Measurements from ENCODE around the gene GJD4.

Gene GJD4

DNA sequence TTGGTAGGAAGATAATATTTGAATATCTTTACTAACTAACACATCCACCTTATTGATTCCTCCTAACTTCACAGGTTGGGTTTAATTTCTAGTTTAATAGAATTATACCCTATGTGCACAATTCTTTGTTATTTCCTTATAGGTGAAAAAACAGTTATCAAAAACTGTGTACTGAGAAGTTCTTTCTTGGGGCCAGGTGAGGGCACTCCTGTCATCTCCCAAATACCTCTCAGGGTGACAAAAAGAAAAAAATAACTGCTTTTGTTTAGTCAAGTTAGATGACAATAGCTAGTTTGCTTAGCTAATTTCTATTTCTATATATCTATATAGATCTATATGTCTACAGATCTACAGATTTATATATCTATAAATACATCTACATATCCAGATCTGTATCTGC is 26.9 kb downstream of the GJD4 start:
- no peaks in the 10 kb centered on the region for H3K4me1 ChIP-seq (ENCODE audit: insufficient read depth, low read length, poor library complexity, severe bottlenecking)
- no peaks in the 10 kb centered on the region for H3K27me3 ChIP-seq (ENCODE audit: insufficient read depth, low read length, poor library complexity, severe bottlenecking)
- no peak overlapping the region for H2AFZ ChIP-seq (ENCODE audit: low read length)
- TF ChIP-seq EZH2phosphoT487 (IDR thresholded peaks at IDR 0.05; ENCODE audit: borderline replicate concordance), result no peak
- TF ChIP-seq, protein P1, sequence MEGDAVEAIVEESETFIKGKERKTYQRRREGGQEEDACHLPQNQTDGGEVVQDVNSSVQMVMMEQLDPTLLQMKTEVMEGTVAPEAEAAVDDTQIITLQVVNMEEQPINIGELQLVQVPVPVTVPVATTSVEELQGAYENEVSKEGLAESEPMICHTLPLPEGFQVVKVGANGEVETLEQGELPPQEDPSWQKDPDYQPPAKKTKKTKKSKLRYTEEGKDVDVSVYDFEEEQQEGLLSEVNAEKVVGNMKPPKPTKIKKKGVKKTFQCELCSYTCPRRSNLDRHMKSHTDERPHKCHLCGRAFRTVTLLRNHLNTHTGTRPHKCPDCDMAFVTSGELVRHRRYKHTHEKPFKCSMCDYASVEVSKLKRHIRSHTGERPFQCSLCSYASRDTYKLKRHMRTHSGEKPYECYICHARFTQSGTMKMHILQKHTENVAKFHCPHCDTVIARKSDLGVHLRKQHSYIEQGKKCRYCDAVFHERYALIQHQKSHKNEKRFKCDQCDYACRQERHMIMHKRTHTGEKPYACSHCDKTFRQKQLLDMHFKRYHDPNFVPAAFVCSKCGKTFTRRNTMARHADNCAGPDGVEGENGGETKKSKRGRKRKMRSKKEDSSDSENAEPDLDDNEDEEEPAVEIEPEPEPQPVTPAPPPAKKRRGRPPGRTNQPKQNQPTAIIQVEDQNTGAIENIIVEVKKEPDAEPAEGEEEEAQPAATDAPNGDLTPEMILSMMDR (conservative IDR thresholded peaks at IDR 0.05; ENCODE audit: low read length), result peak; percentile 35; the same call in 1 of the 2 replicates
- no peaks in the 10 kb centered on the region for H3K36me3 ChIP-seq (ENCODE audit: insufficient read depth, low read length)
- no peak overlapping the region for H3K4me3 ChIP-seq (ENCODE audit: low read length, poor library complexity, severe bottlenecking)
- no peaks in the 10 kb centered on the region for H3F3A ChIP-seq (ENCODE audit: low read depth)
- no peak overlapping the region for H3K4me2 ChIP-seq (ENCODE audit: low read depth, low read length, poor library complexity, severe bottlenecking)
- H3K9me3 ChIP-seq (ENCODE audit: insufficient read depth, low read depth, low read length), result no peaks in the 10 kb centered on the region
- no peaks in the 10 kb centered on the region for H3K79me2 ChIP-seq (ENCODE audit: insufficient read depth, low read length)
- no peaks in the 10 kb centered on the region for H3K9me2 ChIP-seq (replicated peaks; ENCODE audit: low read depth, low read length)
- H3K9ac ChIP-seq (ENCODE audit: low read depth, low read length, poor library complexity, severe bottlenecking), result no peak overlapping the region
- H4K20me1 ChIP-seq (ENCODE audit: insufficient read depth, low read length, poor library complexity, severe bottlenecking), result no peaks in the 10 kb centered on the region

DNA sequence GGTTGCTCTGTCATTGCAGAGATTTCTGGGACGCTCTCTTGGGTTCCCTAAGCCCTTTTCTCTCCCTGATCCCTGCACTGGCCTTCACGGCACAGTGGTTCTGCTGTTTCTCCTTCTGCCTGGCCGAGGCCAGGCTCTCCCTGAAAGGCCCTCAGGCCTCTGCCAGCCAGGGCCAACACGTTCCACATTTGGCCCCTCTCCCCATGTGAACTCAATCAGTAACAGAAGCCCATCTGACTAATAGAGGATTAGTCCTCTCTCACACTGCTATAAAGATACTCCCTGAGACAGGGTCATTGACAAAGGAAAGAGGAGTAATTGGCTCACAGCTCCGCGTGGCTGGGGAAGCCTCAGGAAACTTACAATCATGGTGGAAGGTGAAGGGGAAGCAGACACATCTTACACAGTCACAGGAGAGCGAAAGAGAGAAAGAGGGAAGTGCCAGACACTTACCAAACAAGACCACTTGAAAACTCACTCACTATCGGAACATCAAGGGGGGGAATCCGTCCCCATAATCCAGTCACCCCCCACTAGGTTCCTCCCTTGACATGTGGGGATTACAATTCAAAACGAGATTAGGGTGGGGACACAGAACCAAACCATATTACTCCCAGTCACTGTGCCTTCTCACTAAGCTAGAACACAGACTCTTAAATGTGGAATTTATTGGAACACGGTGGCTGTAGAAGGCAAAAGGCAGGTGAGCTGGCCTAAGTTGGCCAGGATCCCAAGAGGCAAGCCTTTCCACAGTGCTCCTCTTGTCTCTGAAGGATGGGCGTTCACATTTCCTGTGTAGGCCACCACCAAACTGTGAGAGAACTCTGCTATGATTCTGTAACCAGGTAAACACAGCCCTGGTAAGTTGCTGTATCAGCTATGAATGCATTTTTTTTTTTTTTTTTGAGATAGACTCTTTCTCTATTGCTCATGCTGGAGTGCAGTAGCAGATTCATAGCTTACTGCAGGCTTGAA is 28.2 kb downstream of the GJD4 start:
- H3K27me3 ChIP-seq (ENCODE audit: insufficient read depth, low read length, poor library complexity, severe bottlenecking), result no peaks in the 10 kb centered on the region
- no peak overlapping the region for H2AFZ ChIP-seq (ENCODE audit: low read length)
- H3F3A ChIP-seq (ENCODE audit: low read depth), result no peaks in the 10 kb centered on the region
- TF ChIP-seq, protein P1 (conservative IDR thresholded peaks at IDR 0.05; ENCODE audit: low read length), result no peak
- no peak for TF ChIP-seq EZH2phosphoT487 (IDR thresholded peaks at IDR 0.05; ENCODE audit: borderline replicate concordance)
- H3K9me2 ChIP-seq (replicated peaks; ENCODE audit: low read depth, low read length), result no peaks in the 10 kb centered on the region
- no peaks in the 10 kb centered on the region for H4K20me1 ChIP-seq (ENCODE audit: insufficient read depth, low read length, poor library complexity, severe bottlenecking)
- H3K79me2 ChIP-seq (ENCODE audit: insufficient read depth, low read length), result no peaks in the 10 kb centered on the region
- H3K4me2 ChIP-seq (ENCODE audit: low read depth, low read length, poor library complexity, severe bottlenecking), result no peak overlapping the region
- no peak overlapping the region for H3K9ac ChIP-seq (ENCODE audit: low read depth, low read length, poor library complexity, severe bottlenecking)
- H3K4me3 ChIP-seq (ENCODE audit: low read length, poor library complexity, severe bottlenecking), result no peak overlapping the region
- no peaks in the 10 kb centered on the region for H3K4me1 ChIP-seq (ENCODE audit: insufficient read depth, low read length, poor library complexity, severe bottlenecking)
- no peaks in the 10 kb centered on the region for H3K9me3 ChIP-seq (ENCODE audit: insufficient read depth, low read depth, low read length)
- H3K36me3 ChIP-seq (ENCODE audit: insufficient read depth, low read length), result no peaks in the 10 kb centered on the region

DNA sequence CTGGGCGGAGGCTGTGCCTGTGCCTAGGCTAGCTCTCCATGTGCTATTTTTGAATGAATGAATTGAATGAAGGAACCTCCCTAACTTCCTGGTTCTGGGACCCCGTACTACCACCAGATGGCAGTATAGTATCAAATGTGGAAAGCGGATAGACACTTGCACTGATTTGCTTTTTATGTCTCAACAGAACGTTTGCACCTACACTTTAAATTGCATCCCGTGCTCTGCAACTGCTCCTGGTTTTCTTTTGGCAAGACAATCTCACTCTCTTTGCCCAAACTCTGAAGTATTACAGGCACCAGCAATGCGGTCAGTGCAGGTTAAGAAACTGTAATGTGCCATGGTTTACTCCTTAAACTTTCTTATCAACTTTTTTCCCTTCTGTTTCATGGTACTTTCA is 30.4 kb downstream of the GJD4 start:
- Histone ChIP-seq H3K4me3 (ENCODE audit: low read length, poor library complexity, severe bottlenecking) (no peak overlapping the region), H3K4me2 (ENCODE audit: low read depth, low read length, poor library complexity, severe bottlenecking) (no peak overlapping the region), H4K20me1 (ENCODE audit: insufficient read depth, low read length, poor library complexity, severe bottlenecking) (no peaks in the 10 kb centered on the region), H3K9ac (ENCODE audit: low read depth, low read length, poor library complexity, severe bottlenecking) (no peak overlapping the region), H3F3A (ENCODE audit: low read depth) (no peaks in the 10 kb centered on the region), H3K27me3 (ENCODE audit: insufficient read depth, low read length, poor library complexity, severe bottlenecking) (no peaks in the 10 kb centered on the region), H3K9me2 (replicated peaks; ENCODE audit: low read depth, low read length) (no peaks in the 10 kb centered on the region), H3K36me3 (ENCODE audit: insufficient read depth, low read length) (no peaks in the 10 kb centered on the region), H3K9me3 (ENCODE audit: insufficient read depth, low read depth, low read length) (no peaks in the 10 kb centered on the region), H3K4me1 (ENCODE audit: insufficient read depth, low read length, poor library complexity, severe bottlenecking) (no peaks in the 10 kb centered on the region), H3K79me2 (ENCODE audit: insufficient read depth, low read length) (no peaks in the 10 kb centered on the region), H2AFZ (ENCODE audit: low read length) (no peak overlapping the region)
- TF ChIP-seq EZH2phosphoT487 (IDR thresholded peaks at IDR 0.05; ENCODE audit: borderline replicate concordance), result no peak
- TF ChIP-seq, protein P1 (conservative IDR thresholded peaks at IDR 0.05; ENCODE audit: low read length), result peak; percentile 96
